ENCODE data around the gene ALG2. TPM values are rescaled to one million over a fixed set of nuclear protein-coding genes. Genes with fewer than 3 reads are reported as not detected.

The ALG2 gene
- total and polyA plus RNA-seq, 10 donors = 15.4 to 39.5 (median 26.0) TPM

DNA sequence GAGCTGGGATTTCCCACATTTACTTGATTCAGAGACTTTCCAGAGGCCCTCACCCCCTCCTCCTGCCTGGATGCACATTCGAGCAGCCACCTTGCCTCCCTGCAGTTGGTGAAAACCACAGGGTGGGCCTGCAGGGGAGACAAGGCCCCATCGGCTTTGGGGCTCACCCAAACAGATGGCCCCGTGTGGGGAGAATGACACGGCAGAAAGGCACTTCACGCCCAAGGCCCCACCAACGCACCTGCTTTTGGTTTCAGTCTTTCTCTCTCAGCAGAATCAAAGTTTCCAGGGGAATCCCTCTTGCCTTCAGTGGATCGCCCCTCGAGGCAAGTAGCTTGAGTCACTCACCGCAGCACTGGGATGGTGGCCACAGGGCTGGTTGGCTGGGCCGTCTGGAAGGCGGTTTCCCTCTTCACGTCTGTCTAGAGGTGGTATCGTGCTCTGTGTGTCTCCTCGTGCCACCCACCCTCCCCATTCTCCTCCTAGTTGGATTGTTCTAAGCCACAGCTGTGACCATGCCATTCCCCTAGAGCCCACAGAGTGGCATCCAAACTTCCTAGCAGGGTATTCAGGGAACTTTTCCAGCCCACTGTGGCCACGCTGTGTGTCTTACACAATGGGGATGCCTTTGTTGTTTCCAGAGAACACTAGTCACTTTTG is 32.2 kb upstream of the ALG2 start:
- H3K36me3 ChIP-seq = no peaks in the 10 kb centered on the region
- DNase-seq = peak; percentile 78
- no peaks in the 10 kb centered on the region for H3K9me3 ChIP-seq
- 30 to 57% (median 38%) methylated on average over 14 to 15 of the region's 15 CpGs for WGBS, 5 donors
- peaks cover 0 to 13% (median 0%) of the 10 kb centered on the region in 6 donors for H3K4me1 ChIP-seq
- TF ChIP-seq POLR2AphosphoS5 (IDR thresholded peaks at IDR 0.05) = peak in 1 of 3 donors; percentile 44
- TF ChIP-seq POLR2A (IDR thresholded peaks at IDR 0.05) = no peak
- H3K27ac ChIP-seq = peak overlapping the region in 4 of 8 donors; percentile 1 to 60 (median 37)
- intact Hi-C loops (cut with DNase I; ENCODE audit: low total_unique reads) = no loop called here
- H3K4me3 ChIP-seq = peak overlapping the region in 1 of 8 donors; percentile 45
- no peaks in the 10 kb centered on the region for H3K27me3 ChIP-seq (replicated peaks in 1 of 7)

DNA sequence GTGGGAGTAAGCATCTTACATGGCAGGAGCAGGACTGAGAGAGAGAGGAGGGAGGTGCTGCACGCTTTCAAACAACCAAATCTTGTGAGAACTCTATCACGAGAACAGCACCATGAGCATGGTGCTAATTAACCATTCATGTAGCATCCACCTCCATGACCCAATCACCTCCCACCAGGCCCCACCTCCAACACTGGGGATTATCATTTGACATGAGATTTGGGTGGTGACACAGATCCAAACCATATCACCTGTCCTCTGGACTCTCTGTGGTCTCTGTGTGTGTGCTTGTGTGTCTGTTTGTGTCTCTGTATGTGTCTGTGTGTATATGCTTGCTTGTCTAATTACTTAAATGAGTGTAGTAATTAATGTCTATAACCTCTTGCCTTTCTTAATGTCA is 31.4 kb upstream of the ALG2 start:
- no peak for DNase-seq
- Histone ChIP-seq H3K27me3 (replicated peaks in 1 of 7) (no peaks in the 10 kb centered on the region), H3K9me3 (no peaks in the 10 kb centered on the region), H3K36me3 (no peaks in the 10 kb centered on the region), H3K4me1 (peaks cover 0 to 11% (median 0%) of the 10 kb centered on the region in 6 donors), H3K27ac (peak overlapping the region in 3 of 8 donors; percentile 26 to 60 (median 48)), H3K4me3 (no peak overlapping the region)
- intact Hi-C loops (cut with DNase I; ENCODE audit: low total_unique reads) = no loop called here
- WGBS, 5 donors = 88 to 94% (median 89%) methylated on average over 2 of the region's 2 CpGs
- TF ChIP-seq POLR2AphosphoS5 (IDR thresholded peaks at IDR 0.05) (no peak), POLR2A (IDR thresholded peaks at IDR 0.05) (no peak)
- TF ChIP-seq, protein P1, sequence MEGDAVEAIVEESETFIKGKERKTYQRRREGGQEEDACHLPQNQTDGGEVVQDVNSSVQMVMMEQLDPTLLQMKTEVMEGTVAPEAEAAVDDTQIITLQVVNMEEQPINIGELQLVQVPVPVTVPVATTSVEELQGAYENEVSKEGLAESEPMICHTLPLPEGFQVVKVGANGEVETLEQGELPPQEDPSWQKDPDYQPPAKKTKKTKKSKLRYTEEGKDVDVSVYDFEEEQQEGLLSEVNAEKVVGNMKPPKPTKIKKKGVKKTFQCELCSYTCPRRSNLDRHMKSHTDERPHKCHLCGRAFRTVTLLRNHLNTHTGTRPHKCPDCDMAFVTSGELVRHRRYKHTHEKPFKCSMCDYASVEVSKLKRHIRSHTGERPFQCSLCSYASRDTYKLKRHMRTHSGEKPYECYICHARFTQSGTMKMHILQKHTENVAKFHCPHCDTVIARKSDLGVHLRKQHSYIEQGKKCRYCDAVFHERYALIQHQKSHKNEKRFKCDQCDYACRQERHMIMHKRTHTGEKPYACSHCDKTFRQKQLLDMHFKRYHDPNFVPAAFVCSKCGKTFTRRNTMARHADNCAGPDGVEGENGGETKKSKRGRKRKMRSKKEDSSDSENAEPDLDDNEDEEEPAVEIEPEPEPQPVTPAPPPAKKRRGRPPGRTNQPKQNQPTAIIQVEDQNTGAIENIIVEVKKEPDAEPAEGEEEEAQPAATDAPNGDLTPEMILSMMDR (IDR thresholded peaks at IDR 0.05 in 8 of 11, conservative IDR thresholded peaks at IDR 0.05 in 3 of 11) = no peak

- WGBS, 5 donors = 90 to 97% (median 95%) methylated on average over 4 of the region's 4 CpGs
- no peak overlapping the region for H3K4me3 ChIP-seq
- H3K9me3 ChIP-seq = no peaks in the 10 kb centered on the region
- intact Hi-C loops (cut with DNase I; ENCODE audit: low total_unique reads) = no loop called here
- peaks cover 0 to 11% (median 0%) of the 10 kb centered on the region in 6 donors for H3K4me1 ChIP-seq
- H3K27ac ChIP-seq = no peak overlapping the region
- H3K27me3 ChIP-seq (replicated peaks in 1 of 7) = no peaks in the 10 kb centered on the region
- no peak for DNase-seq
- H3K36me3 ChIP-seq = no peaks in the 10 kb centered on the region
- TF ChIP-seq, protein P1 (IDR thresholded peaks at IDR 0.05 in 8 of 11, conservative IDR thresholded peaks at IDR 0.05 in 3 of 11) = no peak
- TF ChIP-seq POLR2A (IDR thresholded peaks at IDR 0.05) (no peak), POLR2AphosphoS5 (IDR thresholded peaks at IDR 0.05) (no peak)
Observed at GRCh38 chr9:99251157-99251556, 29.4 kb upstream of the ALG2 start.

DNA sequence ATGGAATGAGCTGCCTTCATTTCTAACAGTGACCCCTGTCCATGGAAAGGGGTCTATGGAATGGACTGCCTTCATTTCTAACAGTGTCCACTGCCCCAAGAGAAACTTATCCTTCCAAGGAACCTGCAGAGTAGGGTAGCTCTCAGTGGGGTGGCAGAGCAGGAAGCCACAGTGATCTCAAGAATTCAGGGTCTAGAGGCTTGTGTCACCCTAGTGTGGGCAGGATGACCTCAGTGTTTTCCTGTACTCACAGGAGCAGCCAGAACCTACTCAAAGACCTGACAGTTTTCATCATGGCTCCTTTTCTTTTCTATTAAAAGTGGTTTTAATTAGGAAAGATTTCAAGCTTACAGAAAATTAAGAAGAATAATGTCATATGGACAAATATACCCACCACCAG is 27.9 kb upstream of the ALG2 start:
- Histone ChIP-seq H3K9me3 (no peaks in the 10 kb centered on the region), H3K36me3 (no peaks in the 10 kb centered on the region), H3K27ac (no peak overlapping the region), H3K27me3 (replicated peaks in 1 of 7) (no peaks in the 10 kb centered on the region), H3K4me1 (peaks cover 0 to 20% (median 0%) of the 10 kb centered on the region in 6 donors), H3K4me3 (no peak overlapping the region)
- no peak for DNase-seq
- TF ChIP-seq POLR2A (IDR thresholded peaks at IDR 0.05) = no peak
- no peak for TF ChIP-seq POLR2AphosphoS5 (IDR thresholded peaks at IDR 0.05)
- TF ChIP-seq, protein P1 (IDR thresholded peaks at IDR 0.05 in 8 of 11, conservative IDR thresholded peaks at IDR 0.05 in 3 of 11) = no peak
- intact Hi-C loops (cut with DNase I; ENCODE audit: low total_unique reads) = no loop called here

Data from spleen (tissue), 11 donors.